ENCODE data around the gene SPEF1.
A peak's percentile ranks its signal among the peaks of the same experiment; 100 is the strongest.

The SPEF1 gene

DNA sequence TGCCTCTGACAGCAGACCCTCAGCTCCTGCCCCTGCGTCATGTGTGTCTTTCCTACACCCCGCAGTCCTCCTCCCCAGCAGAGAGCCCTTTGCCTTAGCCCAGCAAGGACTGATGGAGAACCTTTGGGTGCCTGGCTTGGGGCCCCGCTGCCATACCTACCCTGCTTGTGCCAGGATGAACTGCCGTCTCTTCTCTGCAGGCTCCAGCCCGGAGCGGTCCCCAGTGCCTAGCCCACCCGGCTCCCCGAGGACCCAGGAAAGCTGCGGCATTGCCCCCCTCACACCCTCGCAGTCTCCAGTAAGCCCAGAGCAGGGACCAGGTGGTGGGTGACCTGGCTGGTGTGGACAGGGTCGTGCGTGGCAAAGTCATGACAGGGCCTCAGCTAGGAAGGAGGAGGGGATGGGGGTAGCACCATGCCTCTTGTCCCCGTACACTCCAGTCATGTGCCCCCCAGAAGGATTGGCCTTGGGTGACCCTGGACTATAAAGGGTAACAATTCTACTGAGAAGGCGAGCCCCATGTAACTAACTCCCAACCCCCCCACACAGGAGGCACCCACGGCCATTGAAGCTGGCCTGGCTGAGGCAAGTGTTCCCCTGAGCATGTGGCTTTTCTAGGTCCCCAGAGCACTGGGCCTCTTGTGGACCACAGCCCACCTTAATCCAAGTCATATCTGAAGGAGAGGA is 40.5 kb downstream of the SPEF1 start:
- Mint-ChIP-seq H3K27me3 (ENCODE audit: low read depth, poor library complexity) (peaks cover 29% of the 10 kb centered on the region), H3K4me1 (peaks cover 56% of the 10 kb centered on the region), H3K4me3 (no peak overlapping the region), H3K36me3 (ENCODE audit: low read depth) (peaks cover 26% of the 10 kb centered on the region), H3K9me3 (peaks cover 7% of the 10 kb centered on the region), H3K27ac (peak overlapping the region; percentile 40)
- no peak for TF ChIP-seq CTCF (IDR thresholded peaks at IDR 0.05)
- no peak for DNase-seq

GRCh38 chr20:3739926-3740451 is 41.3 kb downstream of the SPEF1 start:
- Mint-ChIP-seq H3K4me3 (no peak overlapping the region), H3K27me3 (ENCODE audit: low read depth, poor library complexity) (peaks cover 21% of the 10 kb centered on the region), H3K27ac (no peak overlapping the region), H3K4me1 (peaks cover 60% of the 10 kb centered on the region), H3K36me3 (ENCODE audit: low read depth) (peaks cover 19% of the 10 kb centered on the region), H3K9me3 (peaks cover 7% of the 10 kb centered on the region)
- DNase-seq, result no peak
- no peak for TF ChIP-seq CTCF (IDR thresholded peaks at IDR 0.05)

DNA sequence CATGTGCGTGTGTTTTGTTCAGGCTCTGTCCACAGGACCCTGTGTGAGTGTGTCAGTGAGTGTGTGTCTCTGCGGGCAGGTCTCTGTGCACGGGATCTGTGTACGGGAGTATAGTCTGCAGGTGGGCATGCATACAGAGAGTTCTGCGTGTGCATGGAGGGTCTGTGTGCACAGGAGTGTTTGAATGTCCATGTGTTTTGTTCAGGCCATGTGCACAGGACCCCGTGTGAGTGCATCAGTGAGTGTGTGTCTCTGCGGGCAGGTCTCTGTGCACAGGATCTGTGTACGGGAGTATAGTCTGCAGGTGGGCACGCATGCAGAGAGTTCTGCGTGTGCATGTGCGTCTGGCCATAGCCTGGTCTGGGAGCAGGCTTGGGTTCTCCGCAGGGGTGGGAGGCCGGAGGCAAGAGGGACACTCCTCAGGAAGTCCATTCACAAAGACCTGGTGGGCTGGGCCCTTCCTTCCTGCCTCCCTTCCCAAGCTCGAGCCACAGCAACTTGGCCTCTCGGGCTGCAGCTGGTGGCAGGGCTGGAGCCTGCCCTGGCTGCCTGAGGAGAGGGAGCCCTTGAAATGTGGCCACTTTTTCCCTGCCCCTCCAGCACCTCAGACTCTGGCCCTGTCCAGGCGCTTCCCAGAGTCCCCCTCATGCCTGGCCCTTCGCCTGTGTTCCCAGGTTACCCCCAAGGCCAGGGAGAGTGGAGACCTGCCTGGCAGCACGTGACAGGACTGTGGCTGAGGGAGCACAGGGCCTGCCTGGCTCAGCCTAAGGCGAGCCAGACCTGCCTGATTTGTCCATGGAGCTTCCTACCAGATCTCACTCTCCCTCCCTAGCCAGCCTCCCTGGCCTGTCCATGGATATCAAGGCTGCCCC is 42.0 kb downstream of the SPEF1 start:
- peaks cover 14% of the 10 kb centered on the region for H3K27me3 Mint-ChIP-seq (ENCODE audit: low read depth, poor library complexity)
- H3K4me3 Mint-ChIP-seq, result no peak overlapping the region
- H3K36me3 Mint-ChIP-seq (ENCODE audit: low read depth), result peaks cover 12% of the 10 kb centered on the region
- TF ChIP-seq CTCF (IDR thresholded peaks at IDR 0.05), result no peak
- peaks cover 63% of the 10 kb centered on the region for H3K4me1 Mint-ChIP-seq
- H3K9me3 Mint-ChIP-seq, result peaks cover 2% of the 10 kb centered on the region
- no peak for DNase-seq
- peak overlapping the region; percentile 29 for H3K27ac Mint-ChIP-seq

DNA sequence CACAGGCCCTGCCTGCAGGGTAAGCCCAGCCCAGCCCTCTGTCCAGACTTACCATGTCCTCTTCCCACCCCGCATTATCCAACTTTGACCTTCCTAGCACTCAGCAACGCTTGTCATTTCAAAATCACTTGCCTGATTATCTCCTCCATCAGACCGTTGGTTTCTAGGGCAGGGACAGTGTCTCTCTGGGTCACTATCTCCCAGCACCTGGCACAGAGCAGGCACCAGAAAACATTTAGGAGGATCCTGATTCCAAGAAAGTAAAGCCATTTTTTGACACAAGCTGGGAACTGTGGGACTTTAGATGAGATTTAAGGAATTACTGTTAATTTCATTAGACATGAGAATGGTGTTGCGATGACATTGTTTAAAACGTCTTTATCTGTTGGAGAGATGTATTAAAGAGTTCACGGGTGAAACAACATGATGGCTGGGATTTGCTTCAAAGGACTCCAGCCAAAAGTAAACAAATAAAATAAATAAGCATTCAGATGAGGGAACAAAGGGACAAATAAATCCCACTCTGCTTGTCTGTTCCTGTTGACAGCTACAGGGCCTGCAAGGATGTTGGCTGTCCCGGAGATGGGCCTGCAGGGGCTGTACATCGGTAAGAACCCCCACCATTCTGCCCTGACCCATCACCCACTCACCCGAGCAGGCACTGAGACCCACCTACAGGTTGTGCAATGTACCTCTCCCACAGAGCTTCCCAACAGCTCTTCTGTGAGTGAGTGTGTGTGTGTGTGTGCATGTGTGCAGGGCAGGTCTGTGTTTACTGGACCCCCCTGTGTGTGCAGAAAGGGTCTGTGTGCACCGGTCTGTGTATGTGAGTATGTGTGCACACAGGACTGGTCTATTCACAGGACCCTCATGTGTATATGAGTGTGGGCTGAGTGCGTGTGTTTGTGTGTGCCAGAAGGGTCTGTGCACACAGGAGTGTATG is 42.9 kb downstream of the SPEF1 start:
- H3K4me1 Mint-ChIP-seq, result peaks cover 72% of the 10 kb centered on the region
- H3K36me3 Mint-ChIP-seq (ENCODE audit: low read depth), result peaks cover 4% of the 10 kb centered on the region
- DNase-seq, result no peak
- peaks cover 5% of the 10 kb centered on the region for H3K27me3 Mint-ChIP-seq (ENCODE audit: low read depth, poor library complexity)
- no peak overlapping the region for H3K4me3 Mint-ChIP-seq
- TF ChIP-seq CTCF (IDR thresholded peaks at IDR 0.05), result no peak
- H3K27ac Mint-ChIP-seq, result peak overlapping the region; percentile 73
- H3K9me3 Mint-ChIP-seq, result no peaks in the 10 kb centered on the region

- Mint-ChIP-seq H3K9me3 (no peaks in the 10 kb centered on the region), H3K4me3 (no peak overlapping the region), H3K27me3 (ENCODE audit: low read depth, poor library complexity) (peaks cover 4% of the 10 kb centered on the region), H3K4me1 (peaks cover 85% of the 10 kb centered on the region), H3K27ac (no peak overlapping the region), H3K36me3 (ENCODE audit: low read depth) (peaks cover 3% of the 10 kb centered on the region)
- no peak for TF ChIP-seq CTCF (IDR thresholded peaks at IDR 0.05)
- no peak for DNase-seq
These were observed 45.5 kb downstream of the SPEF1 start for GRCh38 chr20:3735768-3736167.
